Neural progenitor cell (in vitro differentiated cells): Measurements from ENCODE around the gene METRN.
"Not testable (repeated sequence)": the region's sequence is repeated elsewhere in the genome, so short reads cannot be mapped to it uniquely, and the experiment has no call there.

Experiments
- EZH2phosphoT487 ChIP-seq: fragments of 200-600 bp; sonication (generic); IDR thresholded peaks from 2 replicates; pipeline ENCODE4 v1.6.1; 2017; ENCODE audit warnings: antibody characterized with exemption
- TF ChIP-seq, protein P1 (sequence below): fragments of 200-600 bp; sonication (generic); IDR thresholded peaks from 2 replicates; pipeline ENCODE4 v1.5.1; 2017; ENCODE audit warnings: antibody characterized with exemption, mild to moderate bottlenecking

DNA sequence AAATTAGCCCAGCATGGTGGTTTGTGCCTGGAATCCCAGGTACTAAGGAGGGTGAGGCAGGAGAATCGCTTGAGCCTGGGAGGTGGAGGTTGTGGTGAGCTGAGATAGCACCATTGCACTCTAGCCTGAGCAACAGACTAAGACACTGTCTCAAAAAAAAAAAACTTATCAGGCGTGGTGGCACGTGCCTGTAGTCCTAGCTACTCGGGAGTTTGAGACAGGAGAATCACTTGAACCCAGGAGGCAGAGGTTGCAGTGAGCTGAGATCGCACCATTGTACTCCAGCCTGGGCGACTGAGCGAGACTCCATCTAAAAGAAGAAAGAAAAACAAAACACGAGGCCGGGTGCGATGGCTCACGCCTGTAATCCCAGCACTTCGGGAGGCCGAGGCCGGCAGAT is 28.0 kb downstream of the METRN start:
- TF ChIP-seq, protein P1, sequence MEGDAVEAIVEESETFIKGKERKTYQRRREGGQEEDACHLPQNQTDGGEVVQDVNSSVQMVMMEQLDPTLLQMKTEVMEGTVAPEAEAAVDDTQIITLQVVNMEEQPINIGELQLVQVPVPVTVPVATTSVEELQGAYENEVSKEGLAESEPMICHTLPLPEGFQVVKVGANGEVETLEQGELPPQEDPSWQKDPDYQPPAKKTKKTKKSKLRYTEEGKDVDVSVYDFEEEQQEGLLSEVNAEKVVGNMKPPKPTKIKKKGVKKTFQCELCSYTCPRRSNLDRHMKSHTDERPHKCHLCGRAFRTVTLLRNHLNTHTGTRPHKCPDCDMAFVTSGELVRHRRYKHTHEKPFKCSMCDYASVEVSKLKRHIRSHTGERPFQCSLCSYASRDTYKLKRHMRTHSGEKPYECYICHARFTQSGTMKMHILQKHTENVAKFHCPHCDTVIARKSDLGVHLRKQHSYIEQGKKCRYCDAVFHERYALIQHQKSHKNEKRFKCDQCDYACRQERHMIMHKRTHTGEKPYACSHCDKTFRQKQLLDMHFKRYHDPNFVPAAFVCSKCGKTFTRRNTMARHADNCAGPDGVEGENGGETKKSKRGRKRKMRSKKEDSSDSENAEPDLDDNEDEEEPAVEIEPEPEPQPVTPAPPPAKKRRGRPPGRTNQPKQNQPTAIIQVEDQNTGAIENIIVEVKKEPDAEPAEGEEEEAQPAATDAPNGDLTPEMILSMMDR: not testable (repeated sequence)
- TF ChIP-seq EZH2phosphoT487: not testable (repeated sequence)
